Ishikawa (cell line): ENCODE measurements around the gene PLA2G4F.

Experiments used
- EGR1 ChIP-seq: IDR thresholded peaks from 2 replicates; pipeline ENCODE4 v1.6.1; 2012
- EP300 ChIP-seq: IDR thresholded peaks from 2 replicates; pipeline ENCODE4 v1.6.1; 2012; ENCODE audit warnings: borderline replicate concordance
- FOXM1 ChIP-seq: IDR thresholded peaks from 2 replicates; pipeline ENCODE4 v1.6.1; 2012; ENCODE audit warnings: low read depth, borderline replicate concordance
- TAF1 ChIP-seq: IDR thresholded peaks from 2 replicates; pipeline ENCODE4 v1.6.1; 2012; ENCODE audit warnings: low read depth, mild to moderate bottlenecking
- TCF12 ChIP-seq: IDR thresholded peaks from 2 replicates; pipeline ENCODE4 v1.6.1; 2012; ENCODE audit warnings: low read depth
- USF1 ChIP-seq: IDR thresholded peaks from 2 replicates; pipeline ENCODE4 v1.6.1; 2012
- YY1 ChIP-seq: IDR thresholded peaks from 2 replicates; pipeline ENCODE4 v1.6.1; 2012; ENCODE audit warnings: low read depth
- ZBTB7A ChIP-seq: IDR thresholded peaks from 2 replicates; pipeline ENCODE4 v1.6.1; 2012; ENCODE audit warnings: low read depth

- TF ChIP-seq USF1 (no peak), EP300 (no peak), FOXM1 (no peak), TAF1 (no peak), EGR1 (no peak), ZBTB7A (no peak), YY1 (no peak), TCF12 (no peak)
Measured at GRCh38 chr15:42175671-42176070, 19.2 kb upstream of the PLA2G4F start.
